ENCODE measurements around the gene NDUFB6.
A peak's percentile ranks its signal among the peaks of the same experiment; 100 is the strongest.
"Not testable (repeated sequence)": the region's sequence is repeated elsewhere in the genome, so short reads cannot be mapped to it uniquely, and the experiment has no call there.

NDUFB6 gene

GRCh38 chr9:32552172-32552872, 20.6 kb downstream of the NDUFB6 start, which contains the start of the genes SMIM27 and TOPORS:
TSS of gene SMIM27 (plus strand) at chr9:32552327. CDS start at chr9:32552435, 108 bp downstream.
TSS of gene TOPORS (minus strand) at chr9:32552586. CDS start at chr9:32552436, 150 bp downstream.
- peak; percentile 59 for DNase-seq (ENCODE audit: low read depth)
- TF ChIP-seq CTCF (conservative IDR thresholded peaks at IDR 0.05; ENCODE audit: low read depth, low read length): peak; percentile 5
- H3K4me3 ChIP-seq (ENCODE audit: low read length): peak within 1 kb of the TSS; percentile 89

- no peak for TF ChIP-seq CTCF (conservative IDR thresholded peaks at IDR 0.05; ENCODE audit: low read depth, low read length)
- H3K4me3 ChIP-seq (ENCODE audit: low read length): peak overlapping the region; percentile 89
- no peak for DNase-seq (ENCODE audit: low read depth)
These were observed 21.5 kb downstream of the NDUFB6 start for GRCh38 chr9:32551276-32552051.

GRCh38 chr9:32550562-32551275, 22.2 kb downstream of the NDUFB6 start:
- no peak for TF ChIP-seq CTCF (conservative IDR thresholded peaks at IDR 0.05; ENCODE audit: low read depth, low read length)
- peak overlapping the region; percentile 89 for H3K4me3 ChIP-seq (ENCODE audit: low read length)
- peak; percentile 81 for DNase-seq (ENCODE audit: low read depth)

- no peak for DNase-seq (ENCODE audit: low read depth)
- H3K4me3 ChIP-seq (ENCODE audit: low read length): peak overlapping the region; percentile 89
- TF ChIP-seq CTCF (conservative IDR thresholded peaks at IDR 0.05; ENCODE audit: low read depth, low read length): peak; percentile 38
These were observed 22.8 kb downstream of the NDUFB6 start for GRCh38 chr9:32550150-32550561.

GRCh38 chr9:32548213-32548612, 24.7 kb downstream of the NDUFB6 start:
- DNase-seq (ENCODE audit: low read depth); H3K4me3 ChIP-seq (ENCODE audit: low read length): not testable (repeated sequence)

- no peak for TF ChIP-seq CTCF (conservative IDR thresholded peaks at IDR 0.05; ENCODE audit: low read depth, low read length)
- no peak overlapping the region for H3K4me3 ChIP-seq (ENCODE audit: low read length)
- no peak for DNase-seq (ENCODE audit: low read depth)
These were observed 27.1 kb downstream of the NDUFB6 start for GRCh38 chr9:32545884-32546283.

GRCh38 chr9:32543047-32543446, 29.9 kb downstream of the NDUFB6 start:
- no peak for TF ChIP-seq CTCF (conservative IDR thresholded peaks at IDR 0.05; ENCODE audit: low read depth, low read length)
- no peak for DNase-seq (ENCODE audit: low read depth)
- no peak overlapping the region for H3K4me3 ChIP-seq (ENCODE audit: low read length)

Measured in retinal pigment epithelial cell (primary cell).